ENCODE measurements around the gene SCAND1.
"Not testable (repeated sequence)": the region's sequence is repeated elsewhere in the genome, so short reads cannot be mapped to it uniquely, and the experiment has no call there.

SCAND1 gene

DNA sequence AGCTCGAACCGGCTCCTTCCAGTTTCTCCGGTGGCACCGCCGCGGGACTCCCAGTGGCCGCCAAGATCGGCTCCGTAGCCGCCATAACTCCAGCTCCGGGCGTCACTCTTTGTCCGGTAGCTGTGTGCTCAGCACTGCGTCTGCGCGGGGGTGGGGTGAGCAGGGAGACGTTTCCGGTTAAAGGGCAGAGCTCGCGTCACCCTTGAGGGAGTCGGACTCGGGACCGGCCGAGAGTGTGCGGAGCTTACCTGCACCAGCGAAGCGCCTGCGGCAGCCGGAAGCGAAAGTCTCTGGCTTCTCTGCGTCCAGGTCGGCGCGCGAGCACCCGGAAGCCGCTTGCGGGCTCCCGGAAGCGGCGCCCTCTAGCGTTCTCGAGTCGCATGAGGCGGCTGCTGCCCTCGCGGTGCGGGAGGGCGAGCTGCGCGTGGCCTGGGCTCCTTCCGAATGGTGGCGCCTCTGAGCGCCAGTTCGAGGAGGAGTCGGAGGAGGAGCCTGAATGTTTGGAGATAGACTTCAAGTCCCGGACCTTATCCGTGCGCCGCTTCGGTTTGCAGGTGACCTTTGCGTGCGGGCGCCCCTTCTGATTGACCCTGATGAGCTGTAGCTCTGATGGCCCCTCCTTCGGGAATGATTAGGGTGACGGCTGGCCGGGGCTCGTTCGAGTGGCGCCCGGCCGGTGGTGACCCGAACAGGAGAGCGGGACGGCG, at the start of gene SCAND1:
Gene SCAND1 (minus strand): TSS at position 303 of the 707 bp plus-strand sequence. CDS start 218 bp downstream, at position 85.
- ChIA-PET CTCF (interaction anchor here (0.6 to 4.7 kb wide), 58 partner anchors 11 to 490 kb away, joined by 3 to 62 read pairs (median 4); partner anchors contain the start of genes CNBD2 and ERGIC3), POLR2A (interaction anchor here (0.5 to 2.4 kb wide), 10 partner anchors 9 to 865 kb away, joined by 3 to 10 read pairs (median 4); partner anchors contain the start of genes CPNE1, RBM12 and RBM39)
- peak; percentile 96 for DNase-seq (ENCODE audit: extremely low spot score)
- TF ChIP-seq, protein P1, sequence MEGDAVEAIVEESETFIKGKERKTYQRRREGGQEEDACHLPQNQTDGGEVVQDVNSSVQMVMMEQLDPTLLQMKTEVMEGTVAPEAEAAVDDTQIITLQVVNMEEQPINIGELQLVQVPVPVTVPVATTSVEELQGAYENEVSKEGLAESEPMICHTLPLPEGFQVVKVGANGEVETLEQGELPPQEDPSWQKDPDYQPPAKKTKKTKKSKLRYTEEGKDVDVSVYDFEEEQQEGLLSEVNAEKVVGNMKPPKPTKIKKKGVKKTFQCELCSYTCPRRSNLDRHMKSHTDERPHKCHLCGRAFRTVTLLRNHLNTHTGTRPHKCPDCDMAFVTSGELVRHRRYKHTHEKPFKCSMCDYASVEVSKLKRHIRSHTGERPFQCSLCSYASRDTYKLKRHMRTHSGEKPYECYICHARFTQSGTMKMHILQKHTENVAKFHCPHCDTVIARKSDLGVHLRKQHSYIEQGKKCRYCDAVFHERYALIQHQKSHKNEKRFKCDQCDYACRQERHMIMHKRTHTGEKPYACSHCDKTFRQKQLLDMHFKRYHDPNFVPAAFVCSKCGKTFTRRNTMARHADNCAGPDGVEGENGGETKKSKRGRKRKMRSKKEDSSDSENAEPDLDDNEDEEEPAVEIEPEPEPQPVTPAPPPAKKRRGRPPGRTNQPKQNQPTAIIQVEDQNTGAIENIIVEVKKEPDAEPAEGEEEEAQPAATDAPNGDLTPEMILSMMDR (IDR thresholded peaks at IDR 0.05; ENCODE audit: control extremely low read depth, extremely low read depth, low read depth, missing control alignments), result peak; percentile 100

DNA sequence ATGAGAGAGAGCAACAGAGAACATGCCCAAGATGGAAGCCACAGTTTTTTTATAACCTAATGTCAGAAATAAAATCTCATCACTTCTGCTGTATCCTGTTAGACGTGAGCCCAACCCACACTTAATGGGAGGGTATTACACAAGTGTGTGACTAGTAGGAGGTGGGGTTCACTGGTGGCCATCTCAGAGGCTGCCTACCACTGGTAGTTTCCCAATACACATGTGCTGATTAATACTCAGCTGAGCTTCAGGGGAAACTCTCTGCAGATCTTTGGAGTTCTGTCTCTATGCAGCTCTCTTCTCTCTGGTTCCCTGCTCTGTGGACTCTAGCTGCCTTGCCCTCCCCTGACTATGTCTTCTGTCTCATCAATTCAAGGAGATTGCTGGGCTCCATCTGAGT, 49.7 kb upstream of the SCAND1 start:
- ChIA-PET POLR2A (no interaction called here), CTCF (interaction anchor here (0.9 to 2.2 kb wide), 3 partner anchors 12 to 136 kb away, joined by 4 to 16 read pairs (median 6); no protein-coding TSS in a partner anchor)
- no peak for DNase-seq (ENCODE audit: extremely low spot score)
- TF ChIP-seq, protein P1 (IDR thresholded peaks at IDR 0.05; ENCODE audit: control extremely low read depth, extremely low read depth, low read depth, missing control alignments), result no peak

DNA sequence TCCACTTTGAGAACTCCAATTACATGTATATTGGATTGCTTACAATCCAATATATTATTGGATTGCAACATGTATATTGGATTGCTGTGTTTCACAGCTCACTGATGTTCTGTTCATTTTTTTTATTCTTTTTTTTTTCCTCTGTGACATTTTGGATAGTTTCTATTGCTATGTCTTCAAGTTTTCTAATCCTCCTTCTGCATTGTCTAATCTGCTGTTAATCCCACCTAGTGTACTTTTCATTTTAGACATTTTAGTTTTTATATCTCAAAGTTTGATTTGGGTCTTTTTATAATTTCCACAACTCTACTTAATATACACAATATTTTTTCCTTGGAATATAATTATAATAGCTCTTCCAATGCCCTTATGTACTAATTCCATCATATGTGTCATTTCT, 48.6 kb upstream of the SCAND1 start:
- POLR2A ChIA-PET, result no interaction called here

DNA sequence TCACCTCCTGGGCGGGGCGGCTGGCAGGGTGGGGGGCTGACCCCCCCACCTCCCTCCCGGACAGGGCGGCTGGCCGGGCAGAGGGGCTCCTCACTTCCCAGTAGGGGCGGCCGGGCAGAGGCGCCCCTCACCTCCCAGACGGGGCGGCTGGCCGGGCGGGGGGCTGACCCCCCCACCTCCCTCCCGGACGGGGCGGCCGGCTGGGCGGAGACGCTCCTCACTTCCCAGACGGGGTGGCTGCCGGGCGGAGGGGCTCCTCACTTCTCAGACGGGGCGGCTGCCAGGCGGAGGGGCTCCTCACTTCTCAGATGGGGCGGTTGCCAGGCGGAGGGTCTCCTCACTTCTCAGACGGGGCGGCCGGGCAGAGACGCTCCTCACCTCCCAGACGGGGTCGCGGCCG, 47.0 kb upstream of the SCAND1 start:
- POLR2A ChIA-PET; DNase-seq (ENCODE audit: extremely low spot score); CTCF ChIA-PET: not testable (repeated sequence)

More for the DNA sequence above, 48.6 kb upstream of the SCAND1 start:
- no peak for DNase-seq (ENCODE audit: extremely low spot score)
- TF ChIP-seq, protein P1 (IDR thresholded peaks at IDR 0.05; ENCODE audit: control extremely low read depth, extremely low read depth, low read depth, missing control alignments), result no peak
- CTCF ChIA-PET, result interaction anchor here (1.3 to 2.2 kb wide), 3 partner anchors 11 to 136 kb away, joined by 3 to 16 read pairs (median 6); no protein-coding TSS in a partner anchor

DNA sequence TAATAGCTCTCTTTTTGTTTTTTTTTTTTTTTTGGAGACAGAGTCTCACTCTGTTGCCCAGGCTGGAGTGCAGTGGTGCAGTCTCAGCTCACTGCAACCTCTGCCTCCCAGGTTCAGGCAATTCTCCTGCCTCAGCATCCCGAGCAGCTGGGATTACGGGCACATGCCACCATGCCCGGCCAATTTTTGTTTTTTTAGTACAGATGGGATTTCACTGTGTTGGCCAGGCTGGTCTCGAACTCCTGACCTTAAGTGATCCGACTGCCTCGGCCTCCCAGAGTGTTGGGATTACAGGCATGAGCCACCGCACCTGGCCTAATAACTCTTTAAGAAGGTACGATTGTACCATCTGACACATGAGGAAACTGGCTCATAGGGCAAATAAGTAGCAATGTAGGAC, 42.2 kb upstream of the SCAND1 start:
- POLR2A ChIA-PET; DNase-seq (ENCODE audit: extremely low spot score): not testable (repeated sequence)
- CTCF ChIA-PET, result interaction anchor here (0.9 to 12.1 kb wide), 8 partner anchors 12 to 443 kb away, joined by 3 to 495 read pairs (median 4); no protein-coding TSS in a partner anchor

DNA sequence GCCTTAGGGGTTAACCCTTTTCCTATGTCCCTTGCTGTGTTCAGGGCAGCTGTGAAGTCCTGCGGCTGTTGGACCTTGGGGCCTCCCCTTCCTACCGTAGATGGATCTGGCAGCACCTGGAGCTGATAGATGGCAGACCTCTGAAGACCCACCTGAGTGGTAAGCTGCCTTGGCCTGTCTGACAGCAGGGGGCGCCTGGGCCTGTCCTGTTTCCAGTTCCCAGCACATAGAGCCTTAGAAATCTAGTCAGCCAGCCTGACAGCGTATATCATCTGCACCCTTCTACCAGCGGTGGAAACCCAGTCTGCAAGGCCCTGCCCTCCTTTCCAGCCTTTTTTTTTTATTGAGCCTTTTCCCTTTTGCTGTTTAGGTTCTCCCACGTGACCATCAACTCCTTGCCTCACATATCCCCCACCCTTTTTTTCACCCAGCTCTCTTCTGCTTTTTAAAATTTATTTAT, 40.7 kb upstream of the SCAND1 start:
- ChIA-PET CTCF (interaction anchor here (0.6 to 12.1 kb wide), 29 partner anchors 8 to 813 kb away, joined by 3 to 495 read pairs (median 3); partner anchors contain the start of gene SCAND1), POLR2A (interaction anchor here (1.4 kb wide), 1 partner anchor 143 kb away, joined by 6 read pairs; no protein-coding TSS in a partner anchor)
- TF ChIP-seq, protein P1 (IDR thresholded peaks at IDR 0.05; ENCODE audit: control extremely low read depth, extremely low read depth, low read depth, missing control alignments), result peak; percentile 92
- DNase-seq (ENCODE audit: extremely low spot score), result peak; percentile 76

DNA sequence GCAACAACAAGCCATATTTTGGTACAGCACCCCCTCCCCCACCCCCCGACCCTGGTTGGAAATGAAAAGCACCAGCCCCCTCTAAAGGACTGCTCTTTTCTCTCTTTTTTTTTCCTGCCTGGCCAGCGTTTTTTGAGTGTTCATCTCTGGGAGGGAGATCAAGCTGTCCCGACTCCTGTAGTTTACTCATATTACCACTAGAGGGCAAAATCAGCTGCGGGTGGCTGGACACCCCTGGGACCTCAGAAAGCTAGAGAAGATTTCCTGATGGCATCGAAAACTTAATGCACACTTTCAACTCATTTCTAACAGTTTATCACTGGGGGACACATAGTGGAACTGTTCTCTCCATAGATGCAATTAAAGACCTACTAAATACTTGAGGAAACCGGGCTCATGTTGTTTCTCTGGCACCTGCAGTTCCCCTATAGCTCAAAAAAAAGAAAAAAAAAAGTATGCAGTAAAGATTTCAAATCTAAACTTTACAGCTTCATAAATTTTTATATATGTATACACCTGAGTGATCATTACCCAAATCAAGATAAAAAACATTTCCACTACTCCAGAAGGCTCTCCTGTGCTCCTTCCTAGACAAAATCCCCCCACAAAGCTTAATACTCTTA, 38.5 kb upstream of the SCAND1 start:
- ChIA-PET POLR2A (interaction anchor here (0.6 to 0.9 kb wide), 4 partner anchors 119 to 432 kb away, joined by 3 to 4 read pairs (median 3); no protein-coding TSS in a partner anchor), CTCF (interaction anchor here (0.6 to 12.1 kb wide), 53 partner anchors 11 to 816 kb away, joined by 3 to 495 read pairs (median 4); partner anchors contain the start of gene SCAND1)
- peak; percentile 79 for DNase-seq (ENCODE audit: extremely low spot score)
- TF ChIP-seq, protein P1 (IDR thresholded peaks at IDR 0.05; ENCODE audit: control extremely low read depth, extremely low read depth, low read depth, missing control alignments), result peak; percentile 84
